ENCODE measurements around the gene PITPNC1. TPM values are rescaled to one million over a fixed set of nuclear protein-coding genes. Genes with fewer than 3 reads are reported as not detected.

Gene PITPNC1
- total RNA-seq, 4 donors from 2014 or later, result 9.1 to 15.1 (median 13.3) TPM

DNA sequence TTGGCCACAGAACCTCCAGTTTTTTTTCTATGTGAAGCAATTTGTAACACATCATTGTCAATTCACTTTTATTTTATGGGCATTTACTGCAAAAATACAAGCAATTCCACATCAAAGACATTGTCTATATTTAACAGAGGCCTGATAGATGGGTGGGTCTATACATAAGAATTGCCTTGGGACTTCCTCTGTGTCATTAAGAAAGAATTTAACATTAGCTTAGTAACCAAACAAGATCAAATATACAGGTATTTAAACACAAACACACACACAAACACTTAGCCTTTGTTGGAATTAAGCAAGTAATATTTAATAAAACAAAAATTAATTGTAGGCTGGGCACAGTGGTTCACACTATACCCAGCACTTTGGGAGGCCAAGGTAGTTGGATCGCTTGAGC, 4.3 kb upstream of the PITPNC1 start:
- Histone ChIP-seq H3K4me1 (peaks cover 7 to 29% (median 17%) of the 10 kb centered on the region in 3 donors), H3K9me3 (no peaks in the 10 kb centered on the region), H3K27ac (no peak overlapping the region), H3K36me3 (no peaks in the 10 kb centered on the region), H3K27me3 (no peaks in the 10 kb centered on the region), H3K4me3 (no peak overlapping the region)
- intact Hi-C loops (cut with DNase I), result no loop called here
- DNase-seq, result no peak
- WGBS, 2 donors, result 79 to 93% methylated on average over 1 of the region's 1 CpG
- TF ChIP-seq POLR2A (IDR thresholded peaks at IDR 0.05), result no peak
- TF ChIP-seq, protein P1, sequence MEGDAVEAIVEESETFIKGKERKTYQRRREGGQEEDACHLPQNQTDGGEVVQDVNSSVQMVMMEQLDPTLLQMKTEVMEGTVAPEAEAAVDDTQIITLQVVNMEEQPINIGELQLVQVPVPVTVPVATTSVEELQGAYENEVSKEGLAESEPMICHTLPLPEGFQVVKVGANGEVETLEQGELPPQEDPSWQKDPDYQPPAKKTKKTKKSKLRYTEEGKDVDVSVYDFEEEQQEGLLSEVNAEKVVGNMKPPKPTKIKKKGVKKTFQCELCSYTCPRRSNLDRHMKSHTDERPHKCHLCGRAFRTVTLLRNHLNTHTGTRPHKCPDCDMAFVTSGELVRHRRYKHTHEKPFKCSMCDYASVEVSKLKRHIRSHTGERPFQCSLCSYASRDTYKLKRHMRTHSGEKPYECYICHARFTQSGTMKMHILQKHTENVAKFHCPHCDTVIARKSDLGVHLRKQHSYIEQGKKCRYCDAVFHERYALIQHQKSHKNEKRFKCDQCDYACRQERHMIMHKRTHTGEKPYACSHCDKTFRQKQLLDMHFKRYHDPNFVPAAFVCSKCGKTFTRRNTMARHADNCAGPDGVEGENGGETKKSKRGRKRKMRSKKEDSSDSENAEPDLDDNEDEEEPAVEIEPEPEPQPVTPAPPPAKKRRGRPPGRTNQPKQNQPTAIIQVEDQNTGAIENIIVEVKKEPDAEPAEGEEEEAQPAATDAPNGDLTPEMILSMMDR (IDR thresholded peaks at IDR 0.05), result no peak

- TF ChIP-seq, protein P1 (IDR thresholded peaks at IDR 0.05), result peak; percentile 45 to 85 (median 80)
- TF ChIP-seq POLR2A (IDR thresholded peaks at IDR 0.05), result no peak
- intact Hi-C loops (cut with DNase I), result loop anchor here (5.0 kb wide), 2 partner anchors 258 to 313 kb away; no protein-coding TSS in a partner anchor
- Histone ChIP-seq H3K4me3 (peak overlapping the region in 1 of 4 donors; percentile 8), H3K27me3 (no peaks in the 10 kb centered on the region), H3K36me3 (no peaks in the 10 kb centered on the region), H3K27ac (peak overlapping the region in 1 of 4 donors; percentile 14), H3K4me1 (peaks cover 7 to 36% (median 20%) of the 10 kb centered on the region in 3 donors), H3K9me3 (no peaks in the 10 kb centered on the region)
- no peak for DNase-seq
- WGBS, 2 donors, result 6 to 9% methylated on average over 11 of the region's 12 CpGs
Observed at GRCh38 chr17:67374329-67375053, 2.6 kb upstream of the PITPNC1 start.

GRCh38 chr17:67375054-67375427, 2.0 kb upstream of the PITPNC1 start:
- Histone ChIP-seq H3K27ac (no peak overlapping the region), H3K27me3 (no peaks in the 10 kb centered on the region), H3K4me1 (peaks cover 7 to 37% (median 20%) of the 10 kb centered on the region in 3 donors), H3K4me3 (peak overlapping the region in 1 of 4 donors; percentile 8), H3K36me3 (no peaks in the 10 kb centered on the region), H3K9me3 (no peaks in the 10 kb centered on the region)
- WGBS, 2 donors, result 68 to 69% methylated on average over 3 to 5 of the region's 5 CpGs
- TF ChIP-seq, protein P1 (IDR thresholded peaks at IDR 0.05), result no peak
- no peak for TF ChIP-seq POLR2A (IDR thresholded peaks at IDR 0.05)
- intact Hi-C loops (cut with DNase I), result loop anchor here (5.0 kb wide), 2 partner anchors 257 to 312 kb away; no protein-coding TSS in a partner anchor
- no peak for DNase-seq

- no peak for DNase-seq
- no peak overlapping the region for H3K27ac ChIP-seq
Observed at GRCh38 chr17:67375716-67376115, 1.4 kb upstream of the PITPNC1 start.

GRCh38 chr17:67376415-67376736, 705 bp upstream of the PITPNC1 start:
- no peaks in the 10 kb centered on the region for H3K9me3 ChIP-seq
- H3K4me3 ChIP-seq, result peak overlapping the region; percentile 69 to 98 (median 89)
- no peaks in the 10 kb centered on the region for H3K36me3 ChIP-seq
- 33 to 38% methylated on average over 6 of the region's 6 CpGs for WGBS, 2 donors
- DNase-seq, result no peak
- H3K27ac ChIP-seq, result peak overlapping the region; percentile 93 to 97 (median 96)
- H3K4me1 ChIP-seq, result peaks cover 7 to 37% (median 20%) of the 10 kb centered on the region in 3 donors
- H3K27me3 ChIP-seq, result no peaks in the 10 kb centered on the region
- TF ChIP-seq POLR2A (IDR thresholded peaks at IDR 0.05), result no peak
- TF ChIP-seq, protein P1 (IDR thresholded peaks at IDR 0.05), result no peak
- intact Hi-C loops (cut with DNase I), result loop anchor here (5.0 kb wide), 2 partner anchors 256 to 311 kb away; no protein-coding TSS in a partner anchor

More at GRCh38 chr17:67375716-67376115, 1.4 kb upstream of the PITPNC1 start:
- Histone ChIP-seq H3K4me1 (peaks cover 7 to 37% (median 20%) of the 10 kb centered on the region in 3 donors), H3K27me3 (no peaks in the 10 kb centered on the region), H3K4me3 (no peak overlapping the region), H3K9me3 (no peaks in the 10 kb centered on the region), H3K36me3 (no peaks in the 10 kb centered on the region)
- 73 to 81% methylated on average over 6 of the region's 6 CpGs for WGBS, 2 donors
- intact Hi-C loops (cut with DNase I), result loop anchor here (5.0 kb wide), 2 partner anchors 257 to 312 kb away; no protein-coding TSS in a partner anchor
- TF ChIP-seq, protein P1 (IDR thresholded peaks at IDR 0.05), result no peak
- TF ChIP-seq POLR2A (IDR thresholded peaks at IDR 0.05), result no peak

Data from esophagus squamous epithelium (tissue), 5 donors.